Vagina (tissue), 2 donors: Measurements from ENCODE around the gene HACD2.

Experiments
- POLR2AphosphoS5 ChIP-seq, 2 donors: sonication (generic); formaldehyde crosslinking; IDR thresholded peaks; one replicate each; pipeline ENCODE4 v1.9.0; 2017; ENCODE audit warnings: antibody characterized with exemption in 2 of 2, mild to moderate bottlenecking in 2 of 2, low read depth in 1 of 2; ENCODE audit not compliant: insufficient read depth in 1 of 2
- TF ChIP-seq, protein P1 (sequence below), 3 experiments: fragments of 450-650 bp in 2 of 3; fragments of 200-600 bp in 1 of 3; sonication (generic) in 1 of 3; IDR thresholded peaks; one replicate each; pipeline ENCODE4 v1.5.1; 2017 to 2019; ENCODE audit warnings: antibody characterized with exemption in 3 of 3, mild to moderate bottlenecking in 2 of 3, moderate library complexity in 2 of 3

DNA sequence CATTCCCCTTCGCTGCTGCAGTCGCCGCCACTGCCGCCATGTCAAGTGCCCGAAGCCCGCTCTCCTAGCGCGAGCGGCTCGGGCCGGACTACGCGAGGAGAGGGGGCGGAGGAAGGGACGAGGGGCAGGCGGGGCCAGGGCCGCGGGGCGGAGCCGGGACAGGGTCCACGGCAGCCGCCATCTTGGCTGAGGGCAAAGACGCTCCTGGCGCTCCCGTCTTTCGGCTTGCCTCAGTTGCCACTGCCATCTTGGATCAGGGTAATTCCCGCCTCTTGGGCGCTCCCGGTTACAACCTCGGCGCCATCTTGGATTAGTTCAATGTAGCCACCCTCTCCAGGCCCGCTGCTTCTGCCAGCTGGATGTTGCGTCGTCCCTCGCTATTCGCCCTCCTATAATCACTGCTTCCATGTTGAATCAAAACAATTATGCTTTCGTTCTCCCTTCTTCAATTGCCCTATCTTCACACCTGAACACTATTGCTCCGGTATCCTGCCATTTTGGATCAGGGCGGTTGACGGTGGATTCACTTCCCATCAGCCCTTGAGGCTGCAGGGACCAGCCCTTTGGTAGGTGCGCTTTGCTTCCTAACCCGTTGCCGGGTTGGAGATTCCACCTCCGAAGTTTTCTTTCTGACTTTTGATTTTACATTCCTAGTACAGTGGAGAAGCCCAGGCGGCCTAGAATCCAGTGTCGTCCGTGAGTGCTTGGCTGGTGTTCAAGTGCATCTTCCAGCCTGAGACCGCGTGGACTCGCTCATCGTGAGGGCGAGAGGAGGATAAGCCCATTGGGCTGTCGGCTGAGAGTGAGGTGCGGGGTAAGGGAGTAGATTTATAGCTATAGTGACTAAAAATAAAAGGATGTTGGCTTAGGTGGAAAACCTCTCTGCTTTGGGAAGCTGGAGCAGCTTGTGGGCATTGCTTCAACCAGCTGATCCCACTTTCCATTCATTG lies at the start of gene HACD2:
- TF ChIP-seq, protein P1, sequence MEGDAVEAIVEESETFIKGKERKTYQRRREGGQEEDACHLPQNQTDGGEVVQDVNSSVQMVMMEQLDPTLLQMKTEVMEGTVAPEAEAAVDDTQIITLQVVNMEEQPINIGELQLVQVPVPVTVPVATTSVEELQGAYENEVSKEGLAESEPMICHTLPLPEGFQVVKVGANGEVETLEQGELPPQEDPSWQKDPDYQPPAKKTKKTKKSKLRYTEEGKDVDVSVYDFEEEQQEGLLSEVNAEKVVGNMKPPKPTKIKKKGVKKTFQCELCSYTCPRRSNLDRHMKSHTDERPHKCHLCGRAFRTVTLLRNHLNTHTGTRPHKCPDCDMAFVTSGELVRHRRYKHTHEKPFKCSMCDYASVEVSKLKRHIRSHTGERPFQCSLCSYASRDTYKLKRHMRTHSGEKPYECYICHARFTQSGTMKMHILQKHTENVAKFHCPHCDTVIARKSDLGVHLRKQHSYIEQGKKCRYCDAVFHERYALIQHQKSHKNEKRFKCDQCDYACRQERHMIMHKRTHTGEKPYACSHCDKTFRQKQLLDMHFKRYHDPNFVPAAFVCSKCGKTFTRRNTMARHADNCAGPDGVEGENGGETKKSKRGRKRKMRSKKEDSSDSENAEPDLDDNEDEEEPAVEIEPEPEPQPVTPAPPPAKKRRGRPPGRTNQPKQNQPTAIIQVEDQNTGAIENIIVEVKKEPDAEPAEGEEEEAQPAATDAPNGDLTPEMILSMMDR (IDR thresholded peaks at IDR 0.05) = no peak
- TF ChIP-seq POLR2AphosphoS5 (IDR thresholded peaks at IDR 0.05; ENCODE audit: insufficient read depth in 1 of 2, low read depth in 1 of 2) = peak; percentile 85 to 88
